ENCODE results near the gene KANSL3. TPM values are rescaled to one million over a fixed set of nuclear protein-coding genes. Genes with fewer than 3 reads are reported as not detected.

KANSL3 gene
- total and polyA plus RNA-seq, 9 of the 15 experiments (the other 6 are each of a cell fraction or from before 2014, with no cell fraction given), result 11.3 to 43.7 (median 27.9) TPM

DNA sequence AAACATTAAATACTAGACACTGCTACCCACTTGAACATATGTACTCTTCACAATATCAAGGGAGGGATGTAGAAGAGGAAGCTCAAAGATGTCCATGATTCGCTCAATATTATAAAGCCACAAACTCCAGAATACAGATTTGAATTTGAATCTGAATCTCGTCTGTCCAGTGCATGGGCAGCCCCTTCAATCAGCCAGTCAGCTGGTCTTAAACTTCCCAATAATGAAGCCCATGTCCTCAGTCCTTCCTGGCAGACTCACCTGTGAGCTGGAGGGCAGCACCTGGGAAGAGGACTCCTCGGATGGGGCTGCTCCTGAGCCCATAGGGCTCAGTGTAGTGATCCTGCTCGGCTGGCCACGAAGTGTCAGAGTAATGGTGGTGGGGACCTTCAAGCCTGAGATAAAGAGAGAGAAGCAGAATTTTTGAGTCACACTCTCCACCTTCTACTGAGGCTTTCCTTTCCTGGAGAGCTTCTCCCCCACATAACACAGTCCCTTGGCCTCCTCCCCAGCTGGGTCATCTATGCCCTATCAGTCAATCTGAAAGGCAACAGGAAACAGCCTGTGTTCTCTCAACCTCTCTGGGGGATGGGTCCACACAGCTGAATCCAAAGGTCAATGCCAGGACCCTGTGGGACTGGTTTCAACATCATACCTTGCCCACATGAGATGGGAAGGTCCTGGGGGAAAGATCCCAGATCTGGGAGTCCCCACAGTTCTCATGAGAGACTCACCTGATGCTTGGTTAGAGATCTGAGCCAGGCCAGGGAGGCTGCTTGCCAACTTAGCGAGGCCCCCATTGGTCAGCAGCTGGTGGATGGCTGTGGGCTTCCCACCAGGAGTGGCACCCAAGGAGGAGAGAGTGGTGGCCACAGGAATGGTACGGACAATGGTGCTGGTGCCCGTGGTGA is 36.5 kb downstream of the KANSL3 start (continued):
- TF ChIP-seq, protein P1, sequence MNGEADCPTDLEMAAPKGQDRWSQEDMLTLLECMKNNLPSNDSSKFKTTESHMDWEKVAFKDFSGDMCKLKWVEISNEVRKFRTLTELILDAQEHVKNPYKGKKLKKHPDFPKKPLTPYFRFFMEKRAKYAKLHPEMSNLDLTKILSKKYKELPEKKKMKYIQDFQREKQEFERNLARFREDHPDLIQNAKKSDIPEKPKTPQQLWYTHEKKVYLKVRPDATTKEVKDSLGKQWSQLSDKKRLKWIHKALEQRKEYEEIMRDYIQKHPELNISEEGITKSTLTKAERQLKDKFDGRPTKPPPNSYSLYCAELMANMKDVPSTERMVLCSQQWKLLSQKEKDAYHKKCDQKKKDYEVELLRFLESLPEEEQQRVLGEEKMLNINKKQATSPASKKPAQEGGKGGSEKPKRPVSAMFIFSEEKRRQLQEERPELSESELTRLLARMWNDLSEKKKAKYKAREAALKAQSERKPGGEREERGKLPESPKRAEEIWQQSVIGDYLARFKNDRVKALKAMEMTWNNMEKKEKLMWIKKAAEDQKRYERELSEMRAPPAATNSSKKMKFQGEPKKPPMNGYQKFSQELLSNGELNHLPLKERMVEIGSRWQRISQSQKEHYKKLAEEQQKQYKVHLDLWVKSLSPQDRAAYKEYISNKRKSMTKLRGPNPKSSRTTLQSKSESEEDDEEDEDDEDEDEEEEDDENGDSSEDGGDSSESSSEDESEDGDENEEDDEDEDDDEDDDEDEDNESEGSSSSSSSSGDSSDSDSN (IDR thresholded peaks at IDR 0.05; ENCODE audit: borderline replicate concordance in 1 of 2, low read depth in 2 of 2, low read length in 2 of 2), result no peak
- TF ChIP-seq ZNF174 (CRISPR knock-in tag; IDR thresholded peaks at IDR 0.05) (no peak), ZC3H8 (IDR thresholded peaks at IDR 0.05) (no peak), SREBF2 (CRISPR knock-in tag; IDR thresholded peaks at IDR 0.05) (no peak), RUNX1 (IDR thresholded peaks at IDR 0.05; ENCODE audit: low read depth) (no peak), GTF2E2 (tag; IDR thresholded peaks at IDR 0.05) (no peak), HCFC1 (IDR thresholded peaks at IDR 0.05; ENCODE audit: low read depth, low read length) (no peak), MIER1 (IDR thresholded peaks at IDR 0.05; ENCODE audit: low read depth) (no peak), U2AF2 (optimal IDR thresholded peaks at IDR 0.05; ENCODE audit: low read depth, low read length) (no peak), RCOR1 (IDR thresholded peaks at IDR 0.05; ENCODE audit: borderline replicate concordance in 1 of 2, low read depth in 2 of 2, low read length in 2 of 2) (0 out of 4 replicates have a peak, but pooled peaks of 1 of the 2 experiments have one; percentile 8), TGIF2 (CRISPR knock-in tag; IDR thresholded peaks at IDR 0.05) (no peak)
- TF ChIP-seq, protein P2, sequence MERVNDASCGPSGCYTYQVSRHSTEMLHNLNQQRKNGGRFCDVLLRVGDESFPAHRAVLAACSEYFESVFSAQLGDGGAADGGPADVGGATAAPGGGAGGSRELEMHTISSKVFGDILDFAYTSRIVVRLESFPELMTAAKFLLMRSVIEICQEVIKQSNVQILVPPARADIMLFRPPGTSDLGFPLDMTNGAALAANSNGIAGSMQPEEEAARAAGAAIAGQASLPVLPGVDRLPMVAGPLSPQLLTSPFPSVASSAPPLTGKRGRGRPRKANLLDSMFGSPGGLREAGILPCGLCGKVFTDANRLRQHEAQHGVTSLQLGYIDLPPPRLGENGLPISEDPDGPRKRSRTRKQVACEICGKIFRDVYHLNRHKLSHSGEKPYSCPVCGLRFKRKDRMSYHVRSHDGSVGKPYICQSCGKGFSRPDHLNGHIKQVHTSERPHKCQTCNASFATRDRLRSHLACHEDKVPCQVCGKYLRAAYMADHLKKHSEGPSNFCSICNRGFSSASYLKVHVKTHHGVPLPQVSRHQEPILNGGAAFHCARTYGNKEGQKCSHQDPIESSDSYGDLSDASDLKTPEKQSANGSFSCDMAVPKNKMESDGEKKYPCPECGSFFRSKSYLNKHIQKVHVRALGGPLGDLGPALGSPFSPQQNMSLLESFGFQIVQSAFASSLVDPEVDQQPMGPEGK (CRISPR knock-in tag; IDR thresholded peaks at IDR 0.05; ENCODE audit: borderline replicate concordance), result no peak
- TF ChIP-seq, protein P3, sequence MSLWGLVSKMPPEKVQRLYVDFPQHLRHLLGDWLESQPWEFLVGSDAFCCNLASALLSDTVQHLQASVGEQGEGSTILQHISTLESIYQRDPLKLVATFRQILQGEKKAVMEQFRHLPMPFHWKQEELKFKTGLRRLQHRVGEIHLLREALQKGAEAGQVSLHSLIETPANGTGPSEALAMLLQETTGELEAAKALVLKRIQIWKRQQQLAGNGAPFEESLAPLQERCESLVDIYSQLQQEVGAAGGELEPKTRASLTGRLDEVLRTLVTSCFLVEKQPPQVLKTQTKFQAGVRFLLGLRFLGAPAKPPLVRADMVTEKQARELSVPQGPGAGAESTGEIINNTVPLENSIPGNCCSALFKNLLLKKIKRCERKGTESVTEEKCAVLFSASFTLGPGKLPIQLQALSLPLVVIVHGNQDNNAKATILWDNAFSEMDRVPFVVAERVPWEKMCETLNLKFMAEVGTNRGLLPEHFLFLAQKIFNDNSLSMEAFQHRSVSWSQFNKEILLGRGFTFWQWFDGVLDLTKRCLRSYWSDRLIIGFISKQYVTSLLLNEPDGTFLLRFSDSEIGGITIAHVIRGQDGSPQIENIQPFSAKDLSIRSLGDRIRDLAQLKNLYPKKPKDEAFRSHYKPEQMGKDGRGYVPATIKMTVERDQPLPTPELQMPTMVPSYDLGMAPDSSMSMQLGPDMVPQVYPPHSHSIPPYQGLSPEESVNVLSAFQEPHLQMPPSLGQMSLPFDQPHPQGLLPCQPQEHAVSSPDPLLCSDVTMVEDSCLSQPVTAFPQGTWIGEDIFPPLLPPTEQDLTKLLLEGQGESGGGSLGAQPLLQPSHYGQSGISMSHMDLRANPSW (CRISPR knock-in tag; IDR thresholded peaks at IDR 0.05), result no peak
- TF ChIP-seq, protein P4, sequence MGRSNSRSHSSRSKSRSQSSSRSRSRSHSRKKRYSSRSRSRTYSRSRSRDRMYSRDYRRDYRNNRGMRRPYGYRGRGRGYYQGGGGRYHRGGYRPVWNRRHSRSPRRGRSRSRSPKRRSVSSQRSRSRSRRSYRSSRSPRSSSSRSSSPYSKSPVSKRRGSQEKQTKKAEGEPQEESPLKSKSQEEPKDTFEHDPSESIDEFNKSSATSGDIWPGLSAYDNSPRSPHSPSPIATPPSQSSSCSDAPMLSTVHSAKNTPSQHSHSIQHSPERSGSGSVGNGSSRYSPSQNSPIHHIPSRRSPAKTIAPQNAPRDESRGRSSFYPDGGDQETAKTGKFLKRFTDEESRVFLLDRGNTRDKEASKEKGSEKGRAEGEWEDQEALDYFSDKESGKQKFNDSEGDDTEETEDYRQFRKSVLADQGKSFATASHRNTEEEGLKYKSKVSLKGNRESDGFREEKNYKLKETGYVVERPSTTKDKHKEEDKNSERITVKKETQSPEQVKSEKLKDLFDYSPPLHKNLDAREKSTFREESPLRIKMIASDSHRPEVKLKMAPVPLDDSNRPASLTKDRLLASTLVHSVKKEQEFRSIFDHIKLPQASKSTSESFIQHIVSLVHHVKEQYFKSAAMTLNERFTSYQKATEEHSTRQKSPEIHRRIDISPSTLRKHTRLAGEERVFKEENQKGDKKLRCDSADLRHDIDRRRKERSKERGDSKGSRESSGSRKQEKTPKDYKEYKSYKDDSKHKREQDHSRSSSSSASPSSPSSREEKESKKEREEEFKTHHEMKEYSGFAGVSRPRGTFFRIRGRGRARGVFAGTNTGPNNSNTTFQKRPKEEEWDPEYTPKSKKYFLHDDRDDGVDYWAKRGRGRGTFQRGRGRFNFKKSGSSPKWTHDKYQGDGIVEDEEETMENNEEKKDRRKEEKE (IDR thresholded peaks at IDR 0.05; ENCODE audit: borderline replicate concordance in 1 of 2, control insufficient read depth in 1 of 2, low read depth in 2 of 2, low read length in 1 of 2), result no peak

Data from K562 (cell line).